HL-60 (cell line): ENCODE results near the gene CSGALNACT2.

ENCODE experiments used
- DNase-seq, 2 experiments: peaks; one replicate each; pipeline ENCODE4 v3.0.0-alpha.2; 2010 to 2020; ENCODE audit warnings: low read depth in 1 of 2, low spot score in 1 of 2
- H3K27ac ChIP-seq: fragments of 250-450 bp; sonication (Bioruptor Pico); replicated peaks from 2 replicates; pipeline ENCODE4 v1.5.1; 2020; ENCODE audit warnings: mild to moderate bottlenecking, moderate library complexity
- H3K27me3 ChIP-seq: fragments of 250-450 bp; sonication (Bioruptor Pico); 2 replicates; pipeline ENCODE4 v1.5.1; 2021; ENCODE audit warnings: mild to moderate bottlenecking, moderate library complexity; ENCODE audit not compliant: insufficient read depth, poor library complexity, severe bottlenecking
- H3K4me3 ChIP-seq: replicated peaks from 2 replicates; pipeline ENCODE4 v1.5.1; 2011; ENCODE audit warnings: mild to moderate bottlenecking, control low read depth, low read length; ENCODE audit not compliant: insufficient read depth
- GABPA ChIP-seq: IDR thresholded peaks from 2 replicates; pipeline ENCODE4 v1.6.1; 2012; ENCODE audit warnings: low read depth
- POLR2AphosphoS5 ChIP-seq: IDR thresholded peaks from 2 replicates; pipeline ENCODE4 v1.6.1; 2012; ENCODE audit warnings: low read depth
- SPI1 ChIP-seq: IDR thresholded peaks from 2 replicates; pipeline ENCODE4 v1.6.1; 2012; ENCODE audit warnings: low read depth, mild to moderate bottlenecking, borderline replicate concordance
- TF ChIP-seq, protein P1 (sequence below): IDR thresholded peaks from 2 replicates; pipeline ENCODE4 v1.6.1; 2012; ENCODE audit warnings: low read depth; ENCODE audit not compliant: insufficient replicate concordance
- TF ChIP-seq, protein P2 (sequence below): IDR thresholded peaks from one replicate; pipeline ENCODE4 v1.5.1; 2011; ENCODE audit warnings: low read length, control low read depth, inconsistent platforms; ENCODE audit not compliant: insufficient read depth

The CSGALNACT2 gene

DNA sequence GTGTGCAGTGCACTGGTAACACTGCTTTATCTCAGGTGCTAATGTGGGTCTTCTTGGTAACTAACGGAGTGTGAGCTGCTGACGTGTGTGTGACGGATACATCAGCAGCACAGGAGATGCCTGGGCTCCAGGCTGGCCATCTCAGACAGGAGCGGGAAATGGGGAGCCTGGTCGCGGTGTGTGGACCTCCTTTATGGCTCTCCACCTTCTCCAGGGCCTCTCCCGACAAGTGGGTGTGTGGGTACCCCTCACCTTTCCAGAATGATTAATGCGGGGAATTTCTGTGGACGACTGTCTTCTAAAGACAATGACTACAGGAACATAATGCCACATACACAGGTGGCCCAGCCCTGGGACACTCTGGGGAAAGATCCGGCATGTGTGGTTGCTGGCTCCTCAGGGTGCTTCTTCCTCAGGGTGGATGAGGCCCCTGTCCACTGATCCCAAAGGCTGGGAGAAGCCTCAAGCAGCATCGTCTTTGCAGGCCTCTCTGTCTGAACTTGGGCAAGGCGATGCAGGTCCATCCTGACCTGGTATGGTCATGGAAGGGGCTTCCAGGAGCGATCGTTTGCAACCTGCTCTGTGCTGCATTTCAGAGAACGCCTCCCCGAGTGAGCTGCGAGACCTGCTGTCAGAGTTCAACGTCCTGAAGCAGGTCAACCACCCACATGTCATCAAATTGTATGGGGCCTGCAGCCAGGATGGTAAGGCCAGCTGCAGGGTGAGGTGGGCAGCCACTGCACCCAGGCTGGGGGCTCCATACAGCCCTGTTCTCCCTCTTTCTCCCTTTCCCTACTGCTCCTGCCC lies 20.3 kb upstream of the CSGALNACT2 start:
- no peak for DNase-seq
- no peak overlapping the region for H3K27ac ChIP-seq
- TF ChIP-seq POLR2AphosphoS5 (no peak), SPI1 (no peak), GABPA (no peak)
- TF ChIP-seq, protein P1, sequence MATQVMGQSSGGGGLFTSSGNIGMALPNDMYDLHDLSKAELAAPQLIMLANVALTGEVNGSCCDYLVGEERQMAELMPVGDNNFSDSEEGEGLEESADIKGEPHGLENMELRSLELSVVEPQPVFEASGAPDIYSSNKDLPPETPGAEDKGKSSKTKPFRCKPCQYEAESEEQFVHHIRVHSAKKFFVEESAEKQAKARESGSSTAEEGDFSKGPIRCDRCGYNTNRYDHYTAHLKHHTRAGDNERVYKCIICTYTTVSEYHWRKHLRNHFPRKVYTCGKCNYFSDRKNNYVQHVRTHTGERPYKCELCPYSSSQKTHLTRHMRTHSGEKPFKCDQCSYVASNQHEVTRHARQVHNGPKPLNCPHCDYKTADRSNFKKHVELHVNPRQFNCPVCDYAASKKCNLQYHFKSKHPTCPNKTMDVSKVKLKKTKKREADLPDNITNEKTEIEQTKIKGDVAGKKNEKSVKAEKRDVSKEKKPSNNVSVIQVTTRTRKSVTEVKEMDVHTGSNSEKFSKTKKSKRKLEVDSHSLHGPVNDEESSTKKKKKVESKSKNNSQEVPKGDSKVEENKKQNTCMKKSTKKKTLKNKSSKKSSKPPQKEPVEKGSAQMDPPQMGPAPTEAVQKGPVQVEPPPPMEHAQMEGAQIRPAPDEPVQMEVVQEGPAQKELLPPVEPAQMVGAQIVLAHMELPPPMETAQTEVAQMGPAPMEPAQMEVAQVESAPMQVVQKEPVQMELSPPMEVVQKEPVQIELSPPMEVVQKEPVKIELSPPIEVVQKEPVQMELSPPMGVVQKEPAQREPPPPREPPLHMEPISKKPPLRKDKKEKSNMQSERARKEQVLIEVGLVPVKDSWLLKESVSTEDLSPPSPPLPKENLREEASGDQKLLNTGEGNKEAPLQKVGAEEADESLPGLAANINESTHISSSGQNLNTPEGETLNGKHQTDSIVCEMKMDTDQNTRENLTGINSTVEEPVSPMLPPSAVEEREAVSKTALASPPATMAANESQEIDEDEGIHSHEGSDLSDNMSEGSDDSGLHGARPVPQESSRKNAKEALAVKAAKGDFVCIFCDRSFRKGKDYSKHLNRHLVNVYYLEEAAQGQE, result no peak
- TF ChIP-seq, protein P2, sequence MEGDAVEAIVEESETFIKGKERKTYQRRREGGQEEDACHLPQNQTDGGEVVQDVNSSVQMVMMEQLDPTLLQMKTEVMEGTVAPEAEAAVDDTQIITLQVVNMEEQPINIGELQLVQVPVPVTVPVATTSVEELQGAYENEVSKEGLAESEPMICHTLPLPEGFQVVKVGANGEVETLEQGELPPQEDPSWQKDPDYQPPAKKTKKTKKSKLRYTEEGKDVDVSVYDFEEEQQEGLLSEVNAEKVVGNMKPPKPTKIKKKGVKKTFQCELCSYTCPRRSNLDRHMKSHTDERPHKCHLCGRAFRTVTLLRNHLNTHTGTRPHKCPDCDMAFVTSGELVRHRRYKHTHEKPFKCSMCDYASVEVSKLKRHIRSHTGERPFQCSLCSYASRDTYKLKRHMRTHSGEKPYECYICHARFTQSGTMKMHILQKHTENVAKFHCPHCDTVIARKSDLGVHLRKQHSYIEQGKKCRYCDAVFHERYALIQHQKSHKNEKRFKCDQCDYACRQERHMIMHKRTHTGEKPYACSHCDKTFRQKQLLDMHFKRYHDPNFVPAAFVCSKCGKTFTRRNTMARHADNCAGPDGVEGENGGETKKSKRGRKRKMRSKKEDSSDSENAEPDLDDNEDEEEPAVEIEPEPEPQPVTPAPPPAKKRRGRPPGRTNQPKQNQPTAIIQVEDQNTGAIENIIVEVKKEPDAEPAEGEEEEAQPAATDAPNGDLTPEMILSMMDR, result no peak
- H3K27me3 ChIP-seq, result no peaks in the 10 kb centered on the region
- no peak overlapping the region for H3K4me3 ChIP-seq

DNA sequence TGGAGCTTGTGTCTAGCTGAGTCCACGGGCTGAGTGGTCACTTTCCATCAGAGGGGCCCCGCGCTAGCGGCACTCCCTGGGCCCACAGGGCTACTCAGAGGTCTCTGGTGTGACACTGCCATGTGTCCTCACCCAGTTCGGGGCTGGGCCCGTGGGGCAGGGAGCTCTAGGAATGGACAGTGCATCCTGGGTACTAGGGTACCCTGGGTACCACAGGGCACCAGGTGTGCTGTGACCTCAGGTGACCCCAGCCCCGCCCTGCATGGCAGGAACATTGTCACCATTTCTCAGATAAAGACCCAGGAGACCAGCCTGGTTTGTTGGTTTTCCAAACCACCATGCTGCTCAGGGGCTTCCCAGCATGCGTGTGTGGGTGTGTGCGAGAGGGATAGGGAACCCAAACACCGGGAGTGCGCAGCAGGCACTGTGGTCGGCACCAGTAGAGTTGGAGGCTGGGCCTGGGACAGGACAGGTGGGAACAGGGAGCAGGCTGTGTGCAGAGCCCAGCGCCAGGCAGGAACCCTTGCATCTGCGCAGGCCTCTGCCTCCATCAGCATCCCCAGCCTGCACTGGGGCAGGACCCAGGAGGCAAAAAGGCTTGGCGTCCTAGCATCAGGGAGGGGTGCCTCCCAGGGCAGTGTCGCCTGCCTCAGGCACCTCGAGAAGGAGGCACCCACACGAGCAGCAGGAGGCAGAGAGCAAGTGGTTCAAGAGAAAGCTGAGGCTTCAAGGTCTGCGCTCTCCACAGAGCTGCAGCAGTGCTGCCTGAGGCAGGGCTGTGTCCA lies 19.4 kb upstream of the CSGALNACT2 start:
- no peak for DNase-seq
- Histone ChIP-seq H3K27me3 (no peaks in the 10 kb centered on the region), H3K27ac (no peak overlapping the region)

More for the DNA sequence above, 19.4 kb upstream of the CSGALNACT2 start:
- H3K4me3 ChIP-seq, result no peak overlapping the region
- TF ChIP-seq, protein P2, result no peak
- TF ChIP-seq GABPA, result no peak
- TF ChIP-seq, protein P1, result no peak
- TF ChIP-seq POLR2AphosphoS5, result no peak
- TF ChIP-seq SPI1, result no peak
